ENCODE data around the gene CFAP61.

Gene CFAP61

GRCh38 chr20:20010639-20011500, 41.5 kb upstream of the CFAP61 start (continued):
- TF ChIP-seq ZNF280D (tag by site-specific recombination; IDR thresholded peaks at IDR 0.05) (no peak), PRDM1 (tag by site-specific recombination; IDR thresholded peaks at IDR 0.05) (peak; percentile 57), ZNF248 (tag by site-specific recombination; IDR thresholded peaks at IDR 0.05) (no peak), ZNF701 (tag by site-specific recombination; IDR thresholded peaks at IDR 0.05) (no peak), SETDB1 (IDR thresholded peaks at IDR 0.05; ENCODE audit: insufficient read length, low read length) (no peak), BCL11A (tag by site-specific recombination; IDR thresholded peaks at IDR 0.05; ENCODE audit: low read depth) (peak; percentile 69; the same call in 1 of the 2 replicates), ZNF544 (tag by site-specific recombination; IDR thresholded peaks at IDR 0.05) (no peak), ZNF654 (tag by site-specific recombination; IDR thresholded peaks at IDR 0.05; ENCODE audit: low read depth) (peak; percentile 1; the same call in 1 of the 2 replicates), ZNF114 (tag by site-specific recombination; IDR thresholded peaks at IDR 0.05) (no peak), OVOL3 (tag by site-specific recombination; IDR thresholded peaks at IDR 0.05) (peak; percentile 82), ZNF211 (tag by site-specific recombination; IDR thresholded peaks at IDR 0.05; ENCODE audit: low read depth) (no peak), ZNF223 (tag by site-specific recombination; IDR thresholded peaks at IDR 0.05) (no peak), ZNF792 (tag by site-specific recombination; IDR thresholded peaks at IDR 0.05) (no peak), ZNF311 (tag by site-specific recombination; IDR thresholded peaks at IDR 0.05; ENCODE audit: borderline replicate concordance) (no peak), CTCF (tag by site-specific recombination; IDR thresholded peaks at IDR 0.05) (no peak), ZBTB44 (tag by site-specific recombination; IDR thresholded peaks at IDR 0.05) (peak; percentile 89), HOXD13 (CRISPR knock-in tag; IDR thresholded peaks at IDR 0.05; ENCODE audit: borderline replicate concordance) (no peak), GLI4 (tag by site-specific recombination; IDR thresholded peaks at IDR 0.05) (no peak), OSR2 (tag by site-specific recombination; IDR thresholded peaks at IDR 0.05) (peak; percentile 59), ZNF626 (tag by site-specific recombination; IDR thresholded peaks at IDR 0.05) (no peak), ZNF341 (tag by site-specific recombination; IDR thresholded peaks at IDR 0.05; ENCODE audit: low read depth) (no peak), SP7 (tag by site-specific recombination; IDR thresholded peaks at IDR 0.05) (peak; percentile 59), YY1 (tag by site-specific recombination; IDR thresholded peaks at IDR 0.05) (no peak), ZNF514 (tag by site-specific recombination; IDR thresholded peaks at IDR 0.05) (no peak), ZNF16 (tag by site-specific recombination; IDR thresholded peaks at IDR 0.05; ENCODE audit: low read depth) (no peak), ZNF175 (tag by site-specific recombination; IDR thresholded peaks at IDR 0.05) (no peak), ZNF366 (tag by site-specific recombination; conservative IDR thresholded peaks at IDR 0.05) (peak; percentile 80), ZEB2 (tag by site-specific recombination; IDR thresholded peaks at IDR 0.05) (peak; percentile 78), PRDM6 (tag by site-specific recombination; IDR thresholded peaks at IDR 0.05) (peak; percentile 100), ZNF394 (tag by site-specific recombination; IDR thresholded peaks at IDR 0.05; ENCODE audit: borderline replicate concordance) (no peak), ZNF629 (tag by site-specific recombination; IDR thresholded peaks at IDR 0.05) (peak; percentile 42; the same call in 1 of the 2 replicates), ZNF18 (tag by site-specific recombination; IDR thresholded peaks at IDR 0.05) (no peak)
